ENCODE results near the gene IDE.

DNA sequence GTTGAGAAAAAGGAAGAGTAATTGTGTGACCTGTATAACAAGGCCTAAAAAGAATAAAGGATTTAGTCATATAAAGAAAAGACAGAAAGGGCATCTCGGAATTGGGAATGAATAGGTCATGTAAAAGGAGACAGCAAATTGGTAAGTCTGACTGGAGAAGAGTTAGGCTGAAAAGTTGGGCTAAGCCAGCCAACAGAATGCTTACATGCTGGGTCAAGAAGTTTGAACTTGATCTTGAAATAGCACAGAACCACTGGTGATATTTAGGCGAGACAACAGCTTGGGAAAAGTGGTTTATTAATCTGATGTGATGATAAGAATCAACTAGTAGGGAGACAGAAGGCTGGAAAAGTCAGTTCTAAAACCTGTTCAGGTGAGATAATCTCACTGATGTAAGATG lies 4.8 kb downstream of the IDE start:
- TF ChIP-seq, protein P1, sequence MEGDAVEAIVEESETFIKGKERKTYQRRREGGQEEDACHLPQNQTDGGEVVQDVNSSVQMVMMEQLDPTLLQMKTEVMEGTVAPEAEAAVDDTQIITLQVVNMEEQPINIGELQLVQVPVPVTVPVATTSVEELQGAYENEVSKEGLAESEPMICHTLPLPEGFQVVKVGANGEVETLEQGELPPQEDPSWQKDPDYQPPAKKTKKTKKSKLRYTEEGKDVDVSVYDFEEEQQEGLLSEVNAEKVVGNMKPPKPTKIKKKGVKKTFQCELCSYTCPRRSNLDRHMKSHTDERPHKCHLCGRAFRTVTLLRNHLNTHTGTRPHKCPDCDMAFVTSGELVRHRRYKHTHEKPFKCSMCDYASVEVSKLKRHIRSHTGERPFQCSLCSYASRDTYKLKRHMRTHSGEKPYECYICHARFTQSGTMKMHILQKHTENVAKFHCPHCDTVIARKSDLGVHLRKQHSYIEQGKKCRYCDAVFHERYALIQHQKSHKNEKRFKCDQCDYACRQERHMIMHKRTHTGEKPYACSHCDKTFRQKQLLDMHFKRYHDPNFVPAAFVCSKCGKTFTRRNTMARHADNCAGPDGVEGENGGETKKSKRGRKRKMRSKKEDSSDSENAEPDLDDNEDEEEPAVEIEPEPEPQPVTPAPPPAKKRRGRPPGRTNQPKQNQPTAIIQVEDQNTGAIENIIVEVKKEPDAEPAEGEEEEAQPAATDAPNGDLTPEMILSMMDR (IDR thresholded peaks at IDR 0.05), result no peak
- TF ChIP-seq POLR2A (IDR thresholded peaks at IDR 0.05), result no peak

Measured in right lobe of liver (tissue), 4 donors.